AG20443 (cell line): Measurements from ENCODE around the gene HAGH.
"Not testable (repeated sequence)": the region's sequence is repeated elsewhere in the genome, so short reads cannot be mapped to it uniquely, and the experiment has no call there.

Source experiments
- DNase-seq: peaks from one replicate; pipeline ENCODE4 v3.0.0; 2012; ENCODE audit warnings: low spot score, mixed read lengths

Gene HAGH

GRCh38 chr16:1810106-1810505 lies 16.5 kb downstream of the HAGH start:
- DNase-seq = no peak

GRCh38 chr16:1809281-1809801 lies 17.3 kb downstream of the HAGH start:
- DNase-seq = no peak

GRCh38 chr16:1808691-1809090 lies 17.9 kb downstream of the HAGH start:
- DNase-seq = no peak

GRCh38 chr16:1807626-1808025 lies 19.0 kb downstream of the HAGH start:
- no peak for DNase-seq

GRCh38 chr16:1800701-1801100 lies 25.9 kb downstream of the HAGH start:
- peak; percentile 64 for DNase-seq

- not testable (repeated sequence) for DNase-seq
Observed at GRCh38 chr16:1799263-1799662, 27.4 kb downstream of the HAGH start.

- no peak for DNase-seq
Observed at GRCh38 chr16:1794908-1795666, 31.5 kb downstream of the HAGH start.

- no peak for DNase-seq
Observed at GRCh38 chr16:1794221-1794871, 32.3 kb downstream of the HAGH start.

- DNase-seq = no peak
Observed at GRCh38 chr16:1793578-1794220, 32.9 kb downstream of the HAGH start, which contains the start of gene IGFALS. TSS of gene IGFALS (minus strand) at chr16:1793705. CDS start at chr16:1793652, 53 bp downstream.

GRCh38 chr16:1792836-1793577 lies 33.6 kb downstream of the HAGH start:
- DNase-seq = no peak

- no peak for DNase-seq
Observed at GRCh38 chr16:1791943-1792812, 34.4 kb downstream of the HAGH start.

- DNase-seq = no peak
Observed at GRCh38 chr16:1791256-1791942, 35.2 kb downstream of the HAGH start.

GRCh38 chr16:1790611-1791255 lies 35.9 kb downstream of the HAGH start:
- DNase-seq = no peak

GRCh38 chr16:1790261-1790610 lies 36.4 kb downstream of the HAGH start:
- no peak for DNase-seq

GRCh38 chr16:1789643-1790045 lies 37.0 kb downstream of the HAGH start:
- no peak for DNase-seq

- DNase-seq = no peak
Observed at GRCh38 chr16:1788708-1789100, 37.9 kb downstream of the HAGH start.

- DNase-seq = no peak
Observed at GRCh38 chr16:1788095-1788707, 38.4 kb downstream of the HAGH start.

GRCh38 chr16:1787322-1788094 lies 39.1 kb downstream of the HAGH start:
- DNase-seq = no peak

- DNase-seq = no peak
Observed at GRCh38 chr16:1787056-1787321, 39.6 kb downstream of the HAGH start.
